ENCODE results near the gene DAD1.
"Not testable (repeated sequence)": the region's sequence is repeated elsewhere in the genome, so short reads cannot be mapped to it uniquely, and the experiment has no call there.

DAD1 gene

GRCh38 chr14:22567437-22567836 lies 21.6 kb downstream of the DAD1 start:
- no peak for DNase-seq (ENCODE audit: low spot score)

- peak; percentile 87 for DNase-seq (ENCODE audit: low spot score)
Observed at GRCh38 chr14:22566845-22567244, 22.2 kb downstream of the DAD1 start.

DNA sequence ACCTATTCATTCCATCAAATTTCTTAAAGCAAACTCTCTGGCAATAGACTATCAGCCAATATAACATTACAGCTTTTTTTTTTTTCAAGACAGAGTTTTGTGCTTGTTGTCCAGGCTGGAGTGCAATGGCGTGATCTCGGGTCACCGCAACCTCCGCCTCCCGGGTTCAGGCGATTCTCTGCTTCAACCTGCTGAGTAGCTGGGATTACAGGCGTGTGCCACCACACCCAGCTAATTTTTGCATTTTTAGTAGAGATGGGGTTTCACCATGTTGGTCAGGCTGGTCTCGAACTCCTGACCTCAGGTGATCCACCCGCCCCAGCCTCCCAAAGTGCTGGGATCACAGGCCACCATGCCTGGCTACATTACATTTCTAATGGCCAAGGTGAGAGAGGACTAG lies 22.8 kb downstream of the DAD1 start:
- not testable (repeated sequence) for DNase-seq (ENCODE audit: low spot score)

- DNase-seq (ENCODE audit: low spot score) = no peak
Observed at GRCh38 chr14:22565391-22565945, 23.6 kb downstream of the DAD1 start.

- no peak for DNase-seq (ENCODE audit: low spot score)
Observed at GRCh38 chr14:22564463-22564862, 24.6 kb downstream of the DAD1 start.

- DNase-seq (ENCODE audit: low spot score) = peak; percentile 56
Observed at GRCh38 chr14:22563987-22564386, 25.0 kb downstream of the DAD1 start.

GRCh38 chr14:22561661-22562579 lies 27.1 kb downstream of the DAD1 start:
- DNase-seq (ENCODE audit: low spot score) = peak; percentile 91

- no peak for DNase-seq (ENCODE audit: low spot score)
Observed at GRCh38 chr14:22561366-22561660, 27.7 kb downstream of the DAD1 start.

DNA sequence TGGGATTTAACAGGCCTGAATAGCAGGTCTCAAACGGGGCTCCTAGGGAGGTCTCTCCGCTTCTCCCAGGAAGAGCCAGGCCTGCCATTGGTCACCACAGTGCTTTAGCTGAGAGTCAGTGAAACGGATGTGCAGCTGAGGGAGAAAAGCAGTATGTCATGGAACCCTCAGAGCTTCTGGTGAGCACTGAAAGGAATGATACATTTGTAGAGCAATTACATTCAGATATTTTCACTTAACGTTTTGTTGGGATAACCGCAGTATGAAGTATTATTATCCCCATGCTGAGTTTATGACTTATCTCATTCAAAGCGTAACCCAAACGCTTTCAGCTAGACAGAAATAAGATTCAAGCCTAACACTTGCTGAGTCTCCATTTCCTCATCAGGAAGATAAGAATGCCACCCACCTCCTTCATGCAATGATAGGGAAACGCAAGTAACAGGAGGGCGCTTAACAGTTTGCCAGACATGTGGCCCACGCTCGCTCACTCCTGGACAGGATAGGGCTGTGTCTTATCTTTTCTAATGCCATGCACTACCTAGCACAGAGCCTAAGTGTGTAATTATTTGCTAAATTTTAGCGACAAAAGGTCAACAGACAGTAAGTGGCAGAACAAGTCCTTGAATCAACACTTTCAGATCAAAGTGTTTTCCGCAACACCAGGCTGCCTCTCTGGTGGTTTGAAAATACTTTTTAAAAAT lies 28.2 kb downstream of the DAD1 start:
- peak; percentile 38 for DNase-seq (ENCODE audit: low spot score)

DNA sequence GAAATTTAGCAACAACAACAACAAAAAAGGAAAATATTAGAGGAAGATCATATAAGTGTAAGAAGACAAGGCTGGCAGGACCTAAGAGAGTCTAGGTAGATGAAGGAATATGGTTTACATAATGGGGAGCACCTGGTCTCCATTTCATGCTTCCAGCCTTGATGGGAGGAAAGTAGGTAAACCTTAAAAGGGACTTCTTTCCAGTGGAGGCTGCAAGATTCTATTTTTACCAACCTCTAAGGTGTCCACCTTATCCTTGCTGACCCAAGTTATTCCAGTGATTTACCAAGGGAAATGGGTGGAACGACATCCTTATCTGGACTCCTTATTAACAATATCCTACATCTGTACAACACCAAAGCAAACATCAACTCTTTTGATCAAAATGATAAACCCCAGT lies 30.0 kb downstream of the DAD1 start:
- no peak for DNase-seq (ENCODE audit: low spot score)

- DNase-seq (ENCODE audit: low spot score) = peak; percentile 75
Observed at GRCh38 chr14:22558221-22558913, 30.7 kb downstream of the DAD1 start.

GRCh38 chr14:22557846-22558220 lies 31.2 kb downstream of the DAD1 start:
- DNase-seq (ENCODE audit: low spot score) = no peak

- peak; percentile 90 for DNase-seq (ENCODE audit: low spot score)
Observed at GRCh38 chr14:22556990-22557623, 31.9 kb downstream of the DAD1 start.

DNA sequence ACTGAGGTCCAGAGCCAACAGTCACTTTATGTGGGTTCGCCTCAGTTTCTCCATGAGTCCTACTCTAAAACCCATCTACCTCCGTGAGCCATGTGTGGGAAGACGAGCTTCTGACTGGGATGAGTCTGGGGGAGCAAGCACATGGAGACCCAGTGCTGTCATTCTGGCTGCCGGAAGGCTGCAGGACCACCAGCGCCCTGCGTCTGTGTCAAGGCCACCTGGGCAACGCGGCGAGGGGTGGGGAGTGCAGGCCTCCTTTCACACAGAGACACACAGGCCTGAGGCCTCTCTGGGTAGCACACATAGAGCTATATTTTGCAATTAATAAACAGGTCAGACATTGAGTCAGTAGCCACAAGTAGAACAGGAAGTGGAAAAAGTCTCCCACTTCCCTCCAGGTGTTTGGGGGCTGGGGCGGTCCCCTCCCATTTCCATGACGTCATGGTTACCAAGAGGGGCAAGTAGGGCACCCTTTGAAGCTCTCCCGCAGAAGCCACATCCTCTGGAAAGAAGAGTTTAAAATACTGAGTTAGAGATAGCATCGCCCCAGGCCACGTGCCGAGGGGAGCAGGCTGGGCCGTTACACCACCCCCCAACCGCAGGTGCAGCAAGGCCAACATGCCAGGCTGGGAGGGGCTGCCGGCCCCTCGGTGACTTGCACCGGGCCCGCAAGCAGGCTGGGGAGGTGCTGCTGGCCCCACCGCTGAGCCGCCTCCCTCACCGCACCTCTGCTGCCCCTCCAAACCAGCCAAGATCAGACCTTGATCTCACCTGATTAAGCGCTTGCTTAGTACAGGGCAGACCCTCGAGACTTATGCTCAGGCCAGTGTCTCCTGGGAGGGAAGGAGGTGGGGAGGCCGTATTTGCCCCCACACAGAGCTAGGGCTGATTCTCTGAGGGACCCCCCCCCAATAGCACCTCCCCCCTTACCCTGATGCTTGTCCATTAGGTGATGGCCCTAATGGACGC lies 32.7 kb downstream of the DAD1 start:
- peak; percentile 99 for DNase-seq (ENCODE audit: low spot score)

GRCh38 chr14:22555384-22556011 lies 33.5 kb downstream of the DAD1 start:
- peak; percentile 68 for DNase-seq (ENCODE audit: low spot score)

DNA sequence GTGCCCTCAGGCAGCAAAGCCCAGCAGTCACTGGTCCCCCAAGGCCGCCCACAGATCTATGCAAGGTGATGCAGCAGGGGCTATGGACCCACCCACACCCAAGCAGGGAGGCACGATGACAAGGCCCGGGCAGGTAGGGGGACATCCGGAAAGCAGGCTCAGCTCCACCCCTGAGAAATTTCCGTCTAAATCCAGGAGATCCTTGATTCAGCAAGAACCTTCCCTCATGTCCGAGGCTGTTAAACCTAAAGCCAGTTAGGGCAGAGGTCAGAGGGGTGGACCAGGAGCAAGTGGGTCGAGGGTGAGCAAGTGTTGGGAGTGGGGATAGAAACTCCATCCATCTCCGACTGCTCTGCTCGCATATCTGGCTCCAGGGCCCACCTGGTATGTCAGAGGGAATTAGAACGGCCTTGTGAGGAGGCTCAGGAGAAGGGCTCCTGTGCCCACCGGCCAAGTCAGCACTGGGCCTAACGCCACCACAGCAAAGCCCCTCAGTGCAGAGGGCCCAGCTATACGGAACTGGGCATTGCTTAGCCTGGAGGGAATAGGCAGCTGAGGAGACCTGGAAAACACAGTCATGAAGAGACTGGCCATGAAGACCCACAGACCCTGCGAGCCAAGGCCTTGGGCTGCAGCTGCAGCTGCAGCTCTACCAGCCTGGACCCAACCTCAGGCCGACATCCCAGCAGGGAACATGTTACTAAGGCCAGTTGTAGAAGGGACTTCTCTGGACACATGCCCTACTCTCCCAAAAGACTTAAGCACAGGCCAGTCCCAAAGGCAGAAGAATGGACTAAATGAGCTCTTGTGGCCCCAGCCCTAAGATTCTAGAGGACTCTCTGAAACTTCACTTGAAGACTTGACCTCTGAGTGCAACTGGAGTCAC lies 34.3 kb downstream of the DAD1 start:
- no peak for DNase-seq (ENCODE audit: low spot score)

- DNase-seq (ENCODE audit: low spot score) = not testable (repeated sequence)
Observed at GRCh38 chr14:22553861-22554497, 35.0 kb downstream of the DAD1 start.

DNA sequence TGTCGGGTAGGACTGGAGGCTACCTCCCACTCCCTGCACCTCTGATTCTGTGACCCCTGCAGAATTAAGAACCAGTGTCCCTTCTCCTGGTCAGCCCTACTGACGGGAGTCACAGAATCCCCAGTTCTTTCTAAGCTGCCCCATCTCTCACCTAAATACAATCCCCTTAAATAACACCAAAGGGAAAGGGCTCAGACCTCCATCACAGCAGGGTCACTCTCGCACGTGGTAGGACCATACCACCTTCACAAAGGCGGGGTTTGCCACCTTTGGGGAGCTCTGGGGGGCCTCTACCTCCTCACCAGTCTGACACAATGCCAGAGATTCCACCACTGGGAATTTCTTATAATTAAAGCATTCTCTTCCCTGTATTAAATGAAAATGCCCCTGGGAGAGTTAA lies 35.6 kb downstream of the DAD1 start:
- no peak for DNase-seq (ENCODE audit: low spot score)

DNA sequence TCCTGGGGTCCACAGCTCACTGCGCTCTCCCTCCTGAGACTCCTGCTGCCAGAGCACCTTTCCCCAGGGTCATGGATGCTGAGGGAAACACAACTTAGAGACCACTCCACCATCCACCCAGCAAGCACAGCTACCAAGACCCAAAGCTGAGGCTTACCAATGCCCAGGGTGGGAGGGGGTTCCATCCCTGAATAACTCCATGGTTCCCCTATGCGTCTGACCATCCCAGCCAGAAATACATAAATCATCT lies 36.3 kb downstream of the DAD1 start:
- no peak for DNase-seq (ENCODE audit: low spot score)
